Glutamatergic neuron (in vitro differentiated cells): ENCODE measurements around the gene SAMD5. TPM values are rescaled to one million over a fixed set of nuclear protein-coding genes. Genes with fewer than 3 reads are reported as not detected.

Experiments used
- DNase-seq: peaks from one replicate; pipeline ENCODE4 v3.0.0; 2022
- H3K27ac Mint-ChIP-seq: one replicate; pipeline ENCODE4 v1.8.0; 2020; ENCODE audit warnings: mild to moderate bottlenecking, mixed read lengths, inconsistent platforms; ENCODE audit not compliant: unreplicated experiment
- H3K27me3 Mint-ChIP-seq: one replicate; pipeline ENCODE4 v1.8.0; 2020; ENCODE audit warnings: mild to moderate bottlenecking, moderate library complexity, mixed read lengths, inconsistent platforms; ENCODE audit not compliant: unreplicated experiment
- H3K36me3 Mint-ChIP-seq: one replicate; pipeline ENCODE4 v1.8.0; 2020; ENCODE audit warnings: mild to moderate bottlenecking, mixed read lengths, inconsistent platforms; ENCODE audit not compliant: unreplicated experiment
- H3K4me1 Mint-ChIP-seq: one replicate; pipeline ENCODE4 v1.8.0; 2020; ENCODE audit warnings: mild to moderate bottlenecking, low read depth, mixed read lengths, inconsistent platforms; ENCODE audit not compliant: unreplicated experiment
- H3K4me3 Mint-ChIP-seq: one replicate; pipeline ENCODE4 v1.8.0; 2020; ENCODE audit warnings: mild to moderate bottlenecking, mixed read lengths, inconsistent platforms; ENCODE audit not compliant: unreplicated experiment
- H3K9me3 Mint-ChIP-seq: one replicate; pipeline ENCODE4 v1.8.0; 2020; ENCODE audit warnings: mild to moderate bottlenecking, moderate library complexity, mixed read lengths, inconsistent platforms; ENCODE audit not compliant: unreplicated experiment
- total RNA-seq: library from RNA; stranded (reverse); fragmentation: NEBNext Ultra II Directional; extraction: Animal tissue kit (Norgen Biotek cat#: 25700); gene quantifications from one replicate; pipeline ENCODE4 v1.2.1, GENCODE V29; 2021; ENCODE audit not compliant: unreplicated experiment
- TF ChIP-seq, protein P1 (sequence below): fragments of 200-600 bp; sonication (generic); IDR thresholded peaks from one replicate; pipeline ENCODE4 v1.5.0; 2021; ENCODE audit not compliant: partially characterized antibody, unreplicated experiment

Gene SAMD5
- total RNA-seq, 1 donor from 2014 or later = 1.6 TPM

DNA sequence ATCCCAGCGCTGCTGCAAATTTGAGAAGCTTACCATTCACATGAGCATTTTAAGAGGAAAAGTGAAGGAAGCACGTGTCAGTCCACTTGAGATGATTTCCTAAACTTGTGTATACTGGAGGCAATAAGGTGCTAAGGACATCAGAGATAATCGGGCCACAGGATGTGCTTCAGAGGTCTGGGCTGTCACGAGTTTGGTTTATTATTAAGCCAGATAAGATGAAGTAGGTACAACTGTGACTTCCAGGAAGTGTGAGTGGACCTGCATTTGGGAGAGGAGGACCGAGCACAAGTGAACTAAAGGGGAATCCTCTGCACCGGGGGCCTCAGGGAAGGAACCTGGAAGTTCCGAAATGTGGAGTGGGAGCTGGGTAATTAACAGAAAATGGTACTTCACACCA is 1.4 kb downstream of the SAMD5 start:
- Mint-ChIP-seq H3K4me3 (peak overlapping the region; percentile 74), H3K27me3 (peaks cover 12% of the 10 kb centered on the region), H3K9me3 (peaks cover 10% of the 10 kb centered on the region), H3K36me3 (no peaks in the 10 kb centered on the region), H3K27ac (no peak overlapping the region), H3K4me1 (peaks cover 5% of the 10 kb centered on the region)
- no peak for DNase-seq
- TF ChIP-seq, protein P1, sequence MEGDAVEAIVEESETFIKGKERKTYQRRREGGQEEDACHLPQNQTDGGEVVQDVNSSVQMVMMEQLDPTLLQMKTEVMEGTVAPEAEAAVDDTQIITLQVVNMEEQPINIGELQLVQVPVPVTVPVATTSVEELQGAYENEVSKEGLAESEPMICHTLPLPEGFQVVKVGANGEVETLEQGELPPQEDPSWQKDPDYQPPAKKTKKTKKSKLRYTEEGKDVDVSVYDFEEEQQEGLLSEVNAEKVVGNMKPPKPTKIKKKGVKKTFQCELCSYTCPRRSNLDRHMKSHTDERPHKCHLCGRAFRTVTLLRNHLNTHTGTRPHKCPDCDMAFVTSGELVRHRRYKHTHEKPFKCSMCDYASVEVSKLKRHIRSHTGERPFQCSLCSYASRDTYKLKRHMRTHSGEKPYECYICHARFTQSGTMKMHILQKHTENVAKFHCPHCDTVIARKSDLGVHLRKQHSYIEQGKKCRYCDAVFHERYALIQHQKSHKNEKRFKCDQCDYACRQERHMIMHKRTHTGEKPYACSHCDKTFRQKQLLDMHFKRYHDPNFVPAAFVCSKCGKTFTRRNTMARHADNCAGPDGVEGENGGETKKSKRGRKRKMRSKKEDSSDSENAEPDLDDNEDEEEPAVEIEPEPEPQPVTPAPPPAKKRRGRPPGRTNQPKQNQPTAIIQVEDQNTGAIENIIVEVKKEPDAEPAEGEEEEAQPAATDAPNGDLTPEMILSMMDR = no peak

DNA sequence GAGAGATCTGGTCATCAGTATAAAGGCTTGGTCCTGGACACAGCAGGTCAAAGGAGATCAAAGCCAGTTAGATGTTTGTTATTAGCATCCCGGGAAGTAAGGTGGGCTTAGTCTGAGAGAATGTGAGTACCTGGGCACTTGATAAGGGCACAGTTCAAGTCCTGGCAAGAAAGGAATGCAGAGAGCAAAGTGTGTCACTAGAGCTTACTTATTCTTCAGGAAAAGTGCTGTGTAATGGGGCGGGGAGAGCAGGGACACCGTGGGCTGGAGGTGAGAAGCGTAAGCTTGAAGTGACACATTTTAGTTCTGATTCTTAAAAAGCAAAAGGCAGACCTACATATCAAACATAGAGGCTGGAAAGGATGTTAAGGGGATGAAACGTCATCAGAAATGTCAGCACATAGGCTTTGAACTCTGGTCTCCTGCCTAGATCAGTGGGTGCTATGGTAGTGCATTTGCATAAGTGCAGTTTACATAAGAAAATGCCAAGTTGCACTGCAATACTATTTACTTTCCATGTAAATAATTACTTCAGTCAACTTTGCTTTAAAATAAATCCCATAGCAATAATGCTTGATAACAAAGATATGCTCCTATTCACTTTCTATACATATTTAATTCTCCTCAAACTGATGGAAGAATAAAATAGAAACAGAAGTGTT is 2.6 kb downstream of the SAMD5 start:
- Mint-ChIP-seq H3K27me3 (peaks cover 12% of the 10 kb centered on the region), H3K4me1 (peaks cover 5% of the 10 kb centered on the region), H3K9me3 (peaks cover 10% of the 10 kb centered on the region), H3K27ac (no peak overlapping the region), H3K4me3 (no peak overlapping the region), H3K36me3 (no peaks in the 10 kb centered on the region)
- TF ChIP-seq, protein P1 = no peak
- no peak for DNase-seq

DNA sequence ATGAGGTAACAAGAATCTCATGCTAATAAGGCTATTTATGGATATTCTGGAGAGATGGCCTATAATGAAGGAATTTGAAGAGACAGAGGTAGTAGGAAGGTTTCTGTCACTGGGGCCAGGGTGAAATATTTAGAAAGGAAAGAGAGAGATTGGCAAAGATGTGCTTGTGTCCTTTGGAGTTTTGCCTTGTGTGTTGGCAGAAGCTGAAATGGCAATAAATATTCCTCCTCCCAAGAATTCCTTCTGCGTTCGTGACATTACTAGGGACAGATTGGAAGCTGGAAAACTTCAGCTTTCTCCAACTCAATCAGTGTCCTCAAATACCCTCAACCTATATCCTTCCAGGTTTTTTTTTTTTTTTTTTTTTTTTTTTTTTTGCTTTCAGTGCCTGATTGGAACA is 6.3 kb downstream of the SAMD5 start:
- TF ChIP-seq, protein P1 = no peak
- no peak for DNase-seq
- no peak overlapping the region for H3K4me3 Mint-ChIP-seq
- H3K36me3 Mint-ChIP-seq = no peaks in the 10 kb centered on the region
- H3K4me1 Mint-ChIP-seq = no peaks in the 10 kb centered on the region
- no peaks in the 10 kb centered on the region for H3K9me3 Mint-ChIP-seq
- peaks cover 4% of the 10 kb centered on the region for H3K27me3 Mint-ChIP-seq
- no peak overlapping the region for H3K27ac Mint-ChIP-seq

DNA sequence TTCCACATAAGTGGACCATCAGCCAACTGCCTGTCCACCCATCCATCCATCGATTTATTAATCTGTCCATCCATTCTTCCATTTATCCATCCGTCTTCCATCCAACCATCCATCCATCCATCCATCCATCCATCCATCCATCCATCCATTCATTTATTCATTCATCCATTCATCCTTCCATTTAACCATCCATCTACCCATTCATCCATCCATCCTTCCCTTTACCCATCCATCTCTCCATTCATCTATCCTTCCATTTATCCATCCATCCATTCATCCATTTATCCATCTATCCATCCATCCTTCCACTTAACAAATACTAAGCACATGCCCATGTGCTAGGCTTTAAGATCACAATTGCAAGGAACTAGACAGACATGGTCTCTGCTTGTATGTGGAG is 6.8 kb downstream of the SAMD5 start:
- Mint-ChIP-seq H3K9me3 (no peaks in the 10 kb centered on the region), H3K27me3 (peaks cover 4% of the 10 kb centered on the region), H3K27ac (no peak overlapping the region), H3K4me3 (no peak overlapping the region), H3K4me1 (no peaks in the 10 kb centered on the region), H3K36me3 (no peaks in the 10 kb centered on the region)
- DNase-seq = no peak
- TF ChIP-seq, protein P1 = no peak

DNA sequence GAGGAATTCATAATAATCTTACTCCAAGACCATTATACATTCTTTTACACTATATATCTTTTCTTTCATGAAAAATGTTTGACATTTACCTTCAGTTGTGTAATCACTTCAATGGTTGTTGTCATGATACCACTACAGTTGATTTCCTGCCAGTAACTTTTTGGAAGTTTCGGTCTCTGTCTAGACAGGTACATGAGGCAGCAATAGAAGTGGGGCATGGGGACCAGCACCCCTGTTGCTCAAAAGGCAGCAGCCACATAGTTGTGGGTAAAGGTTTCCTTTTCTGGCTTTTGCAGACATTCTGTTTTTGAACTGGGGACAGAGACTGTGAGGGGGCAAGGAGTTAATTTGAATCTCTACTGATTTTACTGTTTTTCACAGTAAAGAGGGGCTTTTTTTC is 14.1 kb downstream of the SAMD5 start:
- Mint-ChIP-seq H3K27ac (no peak overlapping the region), H3K36me3 (no peaks in the 10 kb centered on the region), H3K27me3 (no peaks in the 10 kb centered on the region), H3K9me3 (no peaks in the 10 kb centered on the region), H3K4me3 (no peak overlapping the region), H3K4me1 (no peaks in the 10 kb centered on the region)
- DNase-seq = no peak
- TF ChIP-seq, protein P1 = no peak
